HG02970 (cell line): ENCODE results near the gene MDM2.
A peak's percentile ranks its signal among the peaks of the same experiment; 100 is the strongest.

Experiments
- ATAC-seq: cut with Tn5 transposase; IDR thresholded peaks from one replicate; pipeline ENCODE4 v1.9.1; 2021; ENCODE audit warnings: mild to moderate bottlenecking, moderate library complexity, moderate number of reproducible peaks; ENCODE audit not compliant: unreplicated experiment, low FRiP score

MDM2 gene

GRCh38 chr12:68807576-68808387 lies at the start of gene MDM2:
MDM2 (plus strand) TSS chr12:68808177; CDS start chr12:68808478, 301 bp downstream.
- ATAC-seq: peak; percentile 80

- ATAC-seq: no peak
These were observed 48.1 kb upstream of the MDM2 start for GRCh38 chr12:68759852-68760251.

GRCh38 chr12:68760806-68761441 lies 47.1 kb upstream of the MDM2 start:
- ATAC-seq: no peak

- ATAC-seq: no peak
These were observed 46.5 kb upstream of the MDM2 start for GRCh38 chr12:68761442-68761812.

- no peak for ATAC-seq
These were observed 45.9 kb upstream of the MDM2 start for GRCh38 chr12:68761901-68762630.

GRCh38 chr12:68762691-68763090 lies 45.3 kb upstream of the MDM2 start:
- ATAC-seq: no peak

- no peak for ATAC-seq
These were observed 42.3 kb upstream of the MDM2 start for GRCh38 chr12:68765696-68766095.

GRCh38 chr12:68766646-68767045 lies 41.3 kb upstream of the MDM2 start:
- no peak for ATAC-seq

- no peak for ATAC-seq
These were observed 40.8 kb upstream of the MDM2 start for GRCh38 chr12:68767191-68767590.

- no peak for ATAC-seq
These were observed 39.5 kb upstream of the MDM2 start for GRCh38 chr12:68768431-68768939.

- no peak for ATAC-seq
These were observed 38.0 kb upstream of the MDM2 start for GRCh38 chr12:68769941-68770340.

GRCh38 chr12:68771223-68771925 lies 36.6 kb upstream of the MDM2 start:
- no peak for ATAC-seq

- ATAC-seq: no peak
These were observed 35.3 kb upstream of the MDM2 start for GRCh38 chr12:68772714-68773113.

- no peak for ATAC-seq
These were observed 34.4 kb upstream of the MDM2 start for GRCh38 chr12:68773582-68773981.

- no peak for ATAC-seq
These were observed 32.8 kb upstream of the MDM2 start for GRCh38 chr12:68775121-68775630.

- ATAC-seq: no peak
These were observed 30.9 kb upstream of the MDM2 start for GRCh38 chr12:68776976-68777610.

- ATAC-seq: no peak
These were observed 28.7 kb upstream of the MDM2 start for GRCh38 chr12:68779280-68779679.

GRCh38 chr12:68780731-68781130 lies 27.2 kb upstream of the MDM2 start:
- ATAC-seq: no peak

- ATAC-seq: no peak
These were observed 26.2 kb upstream of the MDM2 start for GRCh38 chr12:68781728-68782127.

GRCh38 chr12:68784015-68784414 lies 24.0 kb upstream of the MDM2 start:
- ATAC-seq: no peak
